ENCODE data around the gene KLF15.

GRCh38 chr3:126402666-126403302 lies 45.6 kb upstream of the KLF15 start:
- no peak for TF ChIP-seq CTCF (conservative IDR thresholded peaks at IDR 0.05; ENCODE audit: low read depth, low read length)
- TF ChIP-seq POLR2A (IDR thresholded peaks at IDR 0.05; ENCODE audit: low read depth, low read length): no peak
- no peak for TF ChIP-seq NFE2L2 (IDR thresholded peaks at IDR 0.05; ENCODE audit: low read depth, low read length)
- no peak for TF ChIP-seq RAD21 (IDR thresholded peaks at IDR 0.05; ENCODE audit: low read length)
- TF ChIP-seq BHLHE40 (IDR thresholded peaks at IDR 0.05; ENCODE audit: low read depth, low read length): no peak
- no peak for TF ChIP-seq FOS (IDR thresholded peaks at IDR 0.05; ENCODE audit: low read depth, low read length)
- TF ChIP-seq SMC3 (IDR thresholded peaks at IDR 0.05; ENCODE audit: low read depth, low read length): no peak
- TF ChIP-seq CHD1 (IDR thresholded peaks at IDR 0.05; ENCODE audit: low read depth, low read length): no peak
